ENCODE measurements around the gene CFAP45. TPM values are rescaled to one million over a fixed set of nuclear protein-coding genes. Genes with fewer than 3 reads are reported as not detected.

Gene CFAP45
- total and polyA plus RNA-seq, 9 of the 15 experiments (the other 6 are each of a cell fraction or from before 2014, with no cell fraction given) = 0.65 to 2.4 (median 1.5) TPM

DNA sequence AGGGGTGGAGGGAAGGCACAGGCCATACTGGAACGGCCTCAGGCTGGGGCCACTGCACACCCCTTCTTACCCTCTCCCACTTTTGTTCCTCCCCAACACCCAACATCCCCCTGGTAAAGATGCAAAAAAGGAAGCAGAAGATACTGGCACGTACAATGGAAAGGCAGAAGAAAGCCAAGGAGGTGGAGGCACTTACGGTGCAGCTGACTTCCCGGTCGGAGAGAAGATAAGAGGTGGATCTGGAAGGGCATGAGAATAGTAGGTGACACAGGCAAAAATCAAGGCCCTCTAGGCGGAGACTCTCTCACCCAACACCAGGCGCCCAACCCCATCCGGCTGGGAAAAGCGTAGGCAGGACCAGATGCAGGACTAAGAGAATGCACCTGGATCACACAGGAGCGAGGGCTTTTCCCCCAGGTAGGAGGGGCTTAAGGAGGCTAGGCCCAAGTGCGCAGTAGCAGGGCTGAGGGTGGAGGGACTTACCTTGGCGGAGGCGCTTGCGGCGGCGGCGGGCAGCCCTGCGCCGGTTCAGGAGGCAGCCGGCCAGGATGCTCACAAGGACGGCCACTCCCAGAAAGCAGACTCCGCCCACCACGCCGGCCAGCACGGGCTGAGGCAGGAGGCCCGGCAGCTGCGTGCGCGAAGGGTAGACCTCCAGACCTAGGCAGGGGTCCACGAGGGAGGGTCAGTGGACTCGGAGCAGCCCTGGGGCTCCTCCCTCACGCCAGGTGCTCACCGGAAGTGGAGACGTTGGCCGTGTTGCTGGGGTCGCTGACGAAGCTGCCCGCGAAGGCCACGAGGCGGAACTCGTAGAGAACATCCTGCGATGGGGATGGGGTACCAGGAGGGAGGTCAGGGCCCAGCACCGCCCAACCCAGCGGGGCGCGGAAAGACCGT is 29.4 kb upstream of the CFAP45 start (continued):
- TF ChIP-seq FOXK1 (CRISPR knock-in tag; IDR thresholded peaks at IDR 0.05; ENCODE audit: borderline replicate concordance) = no peak
- peak; percentile 61 for TF ChIP-seq HNRNPLL (IDR thresholded peaks at IDR 0.05; ENCODE audit: low read depth, low read length, poor library complexity, severe bottlenecking)
- no peak for TF ChIP-seq ZNF699 (CRISPR knock-in tag; IDR thresholded peaks at IDR 0.05; ENCODE audit: insufficient replicate concordance)
- TF ChIP-seq ATF1 (CRISPR knock-in tag; IDR thresholded peaks at IDR 0.05) = no peak
- 0 out of 2 replicates have a peak, but pooled peaks have one; percentile 25 for TF ChIP-seq ATF1 (tag; IDR thresholded peaks at IDR 0.05)
- TF ChIP-seq SPI1 (IDR thresholded peaks at IDR 0.05; ENCODE audit: borderline replicate concordance, low read depth, low read length) = no peak
- TF ChIP-seq, protein P1, sequence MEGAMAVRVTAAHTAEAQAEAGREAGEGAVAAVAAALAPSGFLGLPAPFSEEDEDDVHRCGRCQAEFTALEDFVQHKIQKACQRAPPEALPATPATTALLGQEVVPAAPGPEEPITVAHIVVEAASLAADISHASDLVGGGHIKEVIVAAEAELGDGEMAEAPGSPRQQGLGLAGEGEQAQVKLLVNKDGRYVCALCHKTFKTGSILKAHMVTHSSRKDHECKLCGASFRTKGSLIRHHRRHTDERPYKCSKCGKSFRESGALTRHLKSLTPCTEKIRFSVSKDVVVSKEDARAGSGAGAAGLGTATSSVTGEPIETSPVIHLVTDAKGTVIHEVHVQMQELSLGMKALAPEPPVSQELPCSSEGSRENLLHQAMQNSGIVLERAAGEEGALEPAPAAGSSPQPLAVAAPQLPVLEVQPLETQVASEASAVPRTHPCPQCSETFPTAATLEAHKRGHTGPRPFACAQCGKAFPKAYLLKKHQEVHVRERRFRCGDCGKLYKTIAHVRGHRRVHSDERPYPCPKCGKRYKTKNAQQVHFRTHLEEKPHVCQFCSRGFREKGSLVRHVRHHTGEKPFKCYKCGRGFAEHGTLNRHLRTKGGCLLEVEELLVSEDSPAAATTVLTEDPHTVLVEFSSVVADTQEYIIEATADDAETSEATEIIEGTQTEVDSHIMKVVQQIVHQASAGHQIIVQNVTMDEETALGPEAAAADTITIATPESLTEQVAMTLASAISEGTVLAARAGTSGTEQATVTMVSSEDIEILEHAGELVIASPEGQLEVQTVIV (CRISPR knock-in tag; IDR thresholded peaks at IDR 0.05; ENCODE audit: borderline replicate concordance) = no peak
- no peak for TF ChIP-seq ZNF217 (CRISPR knock-in tag; IDR thresholded peaks at IDR 0.05)
- peak; percentile 41 for TF ChIP-seq ETV1 (tag; conservative IDR thresholded peaks at IDR 0.05; ENCODE audit: low read depth)
- TF ChIP-seq EGR1 (conservative IDR thresholded peaks at IDR 0.05) = 0 out of 2 replicates have a peak, but pooled peaks have one; percentile 13
- TF ChIP-seq, protein P2, sequence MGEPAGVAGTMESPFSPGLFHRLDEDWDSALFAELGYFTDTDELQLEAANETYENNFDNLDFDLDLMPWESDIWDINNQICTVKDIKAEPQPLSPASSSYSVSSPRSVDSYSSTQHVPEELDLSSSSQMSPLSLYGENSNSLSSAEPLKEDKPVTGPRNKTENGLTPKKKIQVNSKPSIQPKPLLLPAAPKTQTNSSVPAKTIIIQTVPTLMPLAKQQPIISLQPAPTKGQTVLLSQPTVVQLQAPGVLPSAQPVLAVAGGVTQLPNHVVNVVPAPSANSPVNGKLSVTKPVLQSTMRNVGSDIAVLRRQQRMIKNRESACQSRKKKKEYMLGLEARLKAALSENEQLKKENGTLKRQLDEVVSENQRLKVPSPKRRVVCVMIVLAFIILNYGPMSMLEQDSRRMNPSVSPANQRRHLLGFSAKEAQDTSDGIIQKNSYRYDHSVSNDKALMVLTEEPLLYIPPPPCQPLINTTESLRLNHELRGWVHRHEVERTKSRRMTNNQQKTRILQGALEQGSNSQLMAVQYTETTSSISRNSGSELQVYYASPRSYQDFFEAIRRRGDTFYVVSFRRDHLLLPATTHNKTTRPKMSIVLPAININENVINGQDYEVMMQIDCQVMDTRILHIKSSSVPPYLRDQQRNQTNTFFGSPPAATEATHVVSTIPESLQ (CRISPR knock-in tag; IDR thresholded peaks at IDR 0.05) = no peak
- TF ChIP-seq ZKSCAN1 (IDR thresholded peaks at IDR 0.05; ENCODE audit: low read depth, low read length) = no peak
- no peak for TF ChIP-seq SREBF1 (IDR thresholded peaks at IDR 0.05; ENCODE audit: borderline replicate concordance, low read depth, low read length)
- no peak for TF ChIP-seq SMAD1 (IDR thresholded peaks at IDR 0.05; ENCODE audit: low read depth, low read length, partially characterized antibody)
- TF ChIP-seq, protein P3, sequence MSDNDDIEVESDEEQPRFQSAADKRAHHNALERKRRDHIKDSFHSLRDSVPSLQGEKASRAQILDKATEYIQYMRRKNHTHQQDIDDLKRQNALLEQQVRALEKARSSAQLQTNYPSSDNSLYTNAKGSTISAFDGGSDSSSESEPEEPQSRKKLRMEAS (CRISPR knock-in tag; IDR thresholded peaks at IDR 0.05) = peak; percentile 65
- no peak for TF ChIP-seq ERF (CRISPR knock-in tag; IDR thresholded peaks at IDR 0.05)
- TF ChIP-seq MAFG (tag; conservative IDR thresholded peaks at IDR 0.05) = no peak
- 0 out of 2 replicates have a peak, but pooled peaks have one; percentile 7 for TF ChIP-seq ZNF76 (CRISPR knock-in tag; IDR thresholded peaks at IDR 0.05; ENCODE audit: borderline replicate concordance)
- TF ChIP-seq, protein P4, sequence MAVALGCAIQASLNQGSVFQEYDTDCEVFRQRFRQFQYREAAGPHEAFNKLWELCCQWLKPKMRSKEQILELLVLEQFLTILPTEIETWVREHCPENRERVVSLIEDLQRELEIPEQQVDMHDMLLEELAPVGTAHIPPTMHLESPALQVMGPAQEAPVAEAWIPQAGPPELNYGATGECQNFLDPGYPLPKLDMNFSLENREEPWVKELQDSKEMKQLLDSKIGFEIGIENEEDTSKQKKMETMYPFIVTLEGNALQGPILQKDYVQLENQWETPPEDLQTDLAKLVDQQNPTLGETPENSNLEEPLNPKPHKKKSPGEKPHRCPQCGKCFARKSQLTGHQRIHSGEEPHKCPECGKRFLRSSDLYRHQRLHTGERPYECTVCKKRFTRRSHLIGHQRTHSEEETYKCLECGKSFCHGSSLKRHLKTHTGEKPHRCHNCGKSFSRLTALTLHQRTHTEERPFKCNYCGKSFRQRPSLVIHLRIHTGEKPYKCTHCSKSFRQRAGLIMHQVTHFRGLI (CRISPR knock-in tag; IDR thresholded peaks at IDR 0.05) = no peak
- no peak for TF ChIP-seq IFI16 (CRISPR knock-in tag; IDR thresholded peaks at IDR 0.05)
- TF ChIP-seq ARNT (IDR thresholded peaks at IDR 0.05) = no peak

All from K562 (cell line).